Measurements from ENCODE around the gene ADCY5.

Gene ADCY5

DNA sequence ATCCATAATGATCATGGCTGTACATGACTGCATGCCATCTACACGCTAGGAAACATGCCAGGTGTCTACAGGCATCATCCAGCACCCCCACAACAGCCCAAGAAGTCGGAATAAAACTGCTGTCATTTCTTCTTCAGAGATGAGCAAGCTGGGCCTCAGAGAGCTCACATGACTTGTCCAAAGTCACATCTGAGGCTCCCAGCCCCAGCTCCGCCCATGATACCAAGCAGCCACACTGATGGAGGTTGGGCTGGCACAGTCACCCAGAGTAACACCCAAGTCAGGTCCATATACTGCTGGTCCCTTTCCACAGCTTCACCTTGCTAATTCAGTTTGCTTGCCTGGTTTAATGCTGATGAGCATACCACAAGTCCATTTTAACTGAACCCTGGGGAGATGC lies 130.5 kb downstream of the ADCY5 start:
- no peak overlapping the region for H3K4me3 ChIP-seq (ENCODE audit: low read length)
- no peak for TF ChIP-seq ZNF274 (IDR thresholded peaks at IDR 0.05; ENCODE audit: low read depth, low read length)

DNA sequence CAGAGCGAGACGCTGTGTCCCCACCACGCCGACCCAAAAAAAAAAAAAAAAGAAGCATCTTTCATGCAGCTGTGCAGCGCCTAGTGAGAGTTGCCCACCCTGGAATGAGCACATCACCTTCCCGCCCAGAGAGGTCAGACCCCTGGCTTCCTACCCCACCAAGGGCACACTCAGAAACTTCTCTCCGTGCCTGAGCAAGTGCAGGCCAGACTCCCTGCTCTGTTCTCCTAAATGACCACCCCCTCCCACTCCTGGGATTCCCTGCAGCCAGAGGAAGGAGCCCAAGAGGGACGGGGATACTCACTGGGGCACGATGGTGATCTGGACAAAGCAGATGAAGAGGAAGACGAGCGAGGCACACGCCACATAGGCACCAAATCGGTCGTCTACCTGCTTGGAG lies 131.2 kb downstream of the ADCY5 start:
- no peak overlapping the region for H3K4me3 ChIP-seq (ENCODE audit: low read length)
- no peak for TF ChIP-seq ZNF274 (IDR thresholded peaks at IDR 0.05; ENCODE audit: low read depth, low read length)

DNA sequence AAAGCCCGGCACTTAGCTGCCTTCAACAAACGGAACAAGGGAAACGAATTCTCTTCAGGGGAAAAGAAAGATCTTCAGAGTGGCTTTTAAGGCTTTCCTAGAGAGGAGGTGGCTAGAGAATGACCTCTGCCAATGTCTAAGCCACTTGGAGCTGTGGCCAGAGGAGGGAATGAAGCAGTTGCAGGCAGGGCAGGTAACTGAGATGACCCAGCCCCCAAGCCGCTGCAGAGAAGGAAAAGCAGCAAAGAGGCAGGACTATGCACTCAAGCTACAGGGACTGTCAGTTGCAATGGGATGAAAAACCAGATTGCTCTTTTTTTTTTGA lies 133.7 kb downstream of the ADCY5 start:
- no peak for TF ChIP-seq ZNF274 (IDR thresholded peaks at IDR 0.05; ENCODE audit: low read depth, low read length)
- no peak overlapping the region for H3K4me3 ChIP-seq (ENCODE audit: low read length)

DNA sequence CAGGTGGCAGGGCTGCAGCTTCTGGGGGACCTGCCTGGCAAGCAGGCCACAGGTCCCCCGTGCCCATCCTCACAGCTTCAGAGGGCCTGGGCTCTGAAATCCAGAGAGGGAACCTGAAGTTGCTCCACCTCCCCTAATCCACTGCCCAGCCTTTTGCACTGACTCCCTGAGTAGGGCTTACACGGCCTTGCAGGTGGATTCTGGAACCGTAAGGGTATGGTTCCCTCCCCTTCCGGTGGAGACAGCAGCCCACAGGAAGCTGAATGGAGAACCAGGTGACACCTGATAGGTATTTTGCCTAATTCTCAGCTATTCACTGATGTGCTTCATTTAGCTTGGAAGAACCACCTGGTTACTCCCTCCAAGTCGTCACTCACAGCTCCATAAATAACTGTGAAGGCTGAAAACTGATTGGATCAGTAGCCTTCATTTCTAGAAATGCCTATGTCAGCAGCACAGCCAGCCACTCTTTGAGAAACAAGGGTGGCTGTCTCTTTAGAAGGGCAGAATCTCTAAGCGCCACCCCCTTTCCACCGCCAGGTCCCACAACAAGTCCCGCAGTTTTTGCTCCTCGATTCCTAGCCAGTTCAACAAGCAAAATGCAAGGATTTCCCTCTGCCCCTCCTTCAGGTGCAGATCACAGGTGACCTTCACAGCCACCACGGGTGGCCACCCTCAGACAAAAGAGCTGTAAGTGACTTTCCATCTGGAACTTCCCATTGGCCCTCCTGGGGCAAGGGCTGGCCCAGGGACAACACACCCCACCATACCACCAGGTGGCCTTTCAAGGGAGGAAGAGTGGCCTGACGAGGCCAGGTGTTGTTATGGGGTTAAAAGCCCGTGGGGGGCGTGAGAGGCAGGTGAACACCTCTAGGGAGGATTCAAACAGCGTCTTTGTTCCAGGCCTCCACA lies 134.3 kb downstream of the ADCY5 start:
- H3K4me3 ChIP-seq (ENCODE audit: low read length), result no peak overlapping the region
- TF ChIP-seq ZNF274 (IDR thresholded peaks at IDR 0.05; ENCODE audit: low read depth, low read length), result no peak

DNA sequence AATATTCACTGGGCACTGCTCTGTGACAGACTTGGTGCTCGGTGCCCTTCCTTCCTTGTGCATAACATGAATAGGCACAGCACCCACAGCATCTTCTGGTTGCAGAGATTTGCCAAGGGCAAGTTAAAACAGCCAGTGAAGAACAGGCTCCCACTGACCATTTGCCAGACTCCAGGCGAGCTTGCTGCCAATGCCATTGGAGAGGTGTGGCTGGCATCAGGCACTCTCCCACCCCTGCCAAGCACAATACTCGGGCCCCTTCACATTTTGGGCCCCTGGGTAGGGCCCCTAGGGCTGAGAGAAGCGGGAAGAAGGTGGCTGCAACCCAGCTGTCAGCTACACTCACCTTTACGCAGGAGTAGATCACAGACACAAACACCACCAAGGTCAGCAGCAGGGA lies 135.0 kb downstream of the ADCY5 start:
- H3K4me3 ChIP-seq (ENCODE audit: low read length), result no peak overlapping the region

DNA sequence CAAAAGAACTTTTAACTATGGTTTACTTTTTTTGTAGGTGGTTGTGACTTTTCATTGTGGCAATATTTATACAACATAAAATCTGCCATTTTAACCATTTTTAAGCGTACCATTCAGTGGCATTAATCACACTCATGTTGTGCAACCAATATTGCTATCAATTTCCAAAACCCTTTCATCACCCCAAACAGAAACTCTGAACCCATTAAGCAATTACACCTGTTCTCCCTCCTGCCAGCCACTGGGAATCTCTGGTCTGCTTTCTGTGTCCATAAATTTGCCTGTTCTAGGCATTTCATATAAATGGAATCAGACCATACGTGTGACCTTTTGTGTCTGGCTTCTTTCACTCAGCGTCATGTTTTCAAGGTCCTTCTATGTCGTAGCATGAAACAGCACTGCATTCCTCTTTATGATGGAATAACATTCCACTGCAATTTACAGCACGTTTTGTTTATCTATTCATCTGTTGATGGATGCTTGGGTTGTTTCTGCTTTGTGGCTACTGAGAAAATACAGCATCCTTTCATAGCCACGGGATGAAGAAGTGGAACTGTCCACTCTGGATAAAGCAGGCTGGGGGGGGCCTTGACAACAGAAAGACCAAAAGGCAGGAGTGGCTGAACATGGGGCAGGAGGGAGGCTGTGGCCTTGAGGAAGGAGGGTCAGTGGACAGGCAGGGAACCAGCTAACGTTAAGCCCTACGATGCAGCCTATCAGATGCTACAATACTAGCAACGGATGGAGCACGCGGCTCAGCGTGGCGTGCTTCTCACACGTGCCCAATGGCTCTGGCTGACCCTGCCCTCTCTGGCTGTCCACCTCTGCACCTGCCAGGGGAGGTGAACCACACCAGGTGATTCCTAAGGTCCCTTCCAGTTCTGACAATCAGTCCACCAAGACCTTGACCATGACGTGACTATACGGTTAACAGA lies 136.3 kb downstream of the ADCY5 start:
- no peak for TF ChIP-seq ZNF274 (IDR thresholded peaks at IDR 0.05; ENCODE audit: low read depth, low read length)
- no peak overlapping the region for H3K4me3 ChIP-seq (ENCODE audit: low read length)

More for the DNA sequence above, 135.0 kb downstream of the ADCY5 start:
- no peak for TF ChIP-seq ZNF274 (IDR thresholded peaks at IDR 0.05; ENCODE audit: low read depth, low read length)

DNA sequence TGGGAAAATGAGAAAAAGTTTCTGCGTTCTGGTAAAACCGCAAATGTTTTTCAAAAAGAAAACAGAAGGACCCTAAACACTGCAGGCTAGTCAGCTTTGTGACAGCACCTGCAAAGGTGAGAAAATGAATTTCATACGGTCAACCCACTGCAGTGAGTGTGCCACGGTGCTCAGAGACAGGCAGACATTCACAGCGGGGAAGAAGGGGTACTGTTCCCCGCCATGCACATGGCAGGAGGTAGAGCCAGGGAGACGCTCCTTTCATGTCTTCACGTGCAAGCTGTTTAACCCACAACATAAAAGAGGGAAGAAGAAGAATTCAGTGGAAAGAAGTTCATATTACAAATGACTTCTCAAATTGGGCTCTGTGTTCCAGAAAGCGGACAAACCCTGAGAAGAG lies 137.7 kb downstream of the ADCY5 start:
- TF ChIP-seq ZNF274 (IDR thresholded peaks at IDR 0.05; ENCODE audit: low read depth, low read length), result no peak
- no peak overlapping the region for H3K4me3 ChIP-seq (ENCODE audit: low read length)

DNA sequence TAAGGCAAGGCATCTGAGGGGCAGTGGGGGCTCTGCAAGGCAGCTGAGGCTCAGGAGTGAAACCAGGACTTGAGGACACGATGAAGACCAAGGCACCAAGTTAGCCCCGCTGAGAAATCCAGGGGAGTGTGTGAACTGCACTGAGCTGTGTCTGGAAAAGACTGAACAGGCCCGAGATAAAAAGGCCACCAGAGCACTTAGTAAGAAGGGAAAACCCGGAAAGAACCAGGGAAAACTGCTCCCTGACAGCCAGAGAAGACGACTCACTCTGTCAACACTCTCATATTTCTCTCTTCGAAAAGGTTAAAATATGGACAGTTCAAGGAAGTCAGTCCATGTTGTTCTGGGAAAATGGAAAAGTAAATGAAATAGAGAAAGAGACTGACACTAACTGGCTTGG lies 138.1 kb downstream of the ADCY5 start:
- no peak overlapping the region for H3K4me3 ChIP-seq (ENCODE audit: low read length)
- TF ChIP-seq ZNF274 (IDR thresholded peaks at IDR 0.05; ENCODE audit: low read depth, low read length), result no peak

DNA sequence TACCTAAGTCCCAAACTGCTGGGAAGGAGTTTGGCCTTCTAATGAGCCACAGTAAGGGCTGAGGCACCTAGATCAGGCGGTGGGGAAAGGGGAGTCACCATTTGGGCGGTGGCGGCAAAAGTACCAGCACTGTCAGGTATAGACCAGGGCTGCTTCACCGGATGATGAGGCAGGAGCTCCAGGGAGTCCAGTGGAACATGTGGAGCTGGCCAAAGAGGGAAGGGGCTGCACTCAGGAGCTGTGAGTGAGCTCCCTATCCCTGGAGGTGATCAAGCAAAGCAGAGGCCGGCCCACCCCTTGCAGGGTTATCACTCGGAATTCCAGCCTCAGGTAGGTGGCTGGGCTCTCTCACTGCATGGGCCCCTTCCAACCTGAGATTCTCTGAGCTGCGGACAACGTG lies 138.7 kb downstream of the ADCY5 start:
- no peak for TF ChIP-seq ZNF274 (IDR thresholded peaks at IDR 0.05; ENCODE audit: low read depth, low read length)
- no peak overlapping the region for H3K4me3 ChIP-seq (ENCODE audit: low read length)

DNA sequence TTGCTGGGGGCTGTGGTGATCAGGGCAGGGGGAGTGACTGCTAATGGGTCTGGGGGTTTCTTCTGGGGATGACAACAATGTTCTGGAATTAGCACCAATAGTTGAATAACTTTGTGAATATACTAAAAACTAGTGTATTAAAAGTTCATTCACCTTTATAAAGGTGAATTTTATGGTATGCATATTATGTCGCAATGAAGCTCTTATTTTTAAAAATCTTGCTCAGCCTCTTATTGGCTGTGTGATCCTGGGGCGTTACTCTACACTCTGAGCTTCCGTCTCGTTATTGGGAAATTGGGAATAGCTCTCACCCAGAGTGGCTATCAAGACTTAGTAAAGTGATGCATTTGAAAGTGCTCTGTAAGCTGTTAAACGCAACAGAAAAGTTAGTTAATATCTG lies 141.8 kb downstream of the ADCY5 start:
- H3K4me3 ChIP-seq (ENCODE audit: low read length), result no peak overlapping the region
- no peak for TF ChIP-seq ZNF274 (IDR thresholded peaks at IDR 0.05; ENCODE audit: low read depth, low read length)

DNA sequence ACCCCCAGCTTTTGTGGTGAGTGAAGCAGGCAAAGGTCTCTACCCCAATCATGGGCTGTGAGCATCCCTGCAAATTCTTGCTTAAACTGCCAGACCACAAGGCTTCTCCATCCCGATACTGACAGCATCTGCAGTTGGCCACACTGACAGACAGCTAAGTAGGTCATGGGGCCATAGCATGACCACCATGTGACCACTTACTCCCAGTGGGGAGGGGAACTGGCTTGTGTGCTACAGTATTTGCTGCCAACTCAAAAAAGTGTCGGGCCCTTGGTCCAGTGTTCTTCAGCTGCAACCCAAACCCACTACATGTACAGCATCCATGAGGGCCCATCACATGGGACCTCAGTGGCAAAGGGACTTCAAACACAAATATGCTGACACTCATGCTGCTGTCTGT lies 143.7 kb downstream of the ADCY5 start:
- no peak for TF ChIP-seq ZNF274 (IDR thresholded peaks at IDR 0.05; ENCODE audit: low read depth, low read length)
- H3K4me3 ChIP-seq (ENCODE audit: low read length), result no peak overlapping the region

DNA sequence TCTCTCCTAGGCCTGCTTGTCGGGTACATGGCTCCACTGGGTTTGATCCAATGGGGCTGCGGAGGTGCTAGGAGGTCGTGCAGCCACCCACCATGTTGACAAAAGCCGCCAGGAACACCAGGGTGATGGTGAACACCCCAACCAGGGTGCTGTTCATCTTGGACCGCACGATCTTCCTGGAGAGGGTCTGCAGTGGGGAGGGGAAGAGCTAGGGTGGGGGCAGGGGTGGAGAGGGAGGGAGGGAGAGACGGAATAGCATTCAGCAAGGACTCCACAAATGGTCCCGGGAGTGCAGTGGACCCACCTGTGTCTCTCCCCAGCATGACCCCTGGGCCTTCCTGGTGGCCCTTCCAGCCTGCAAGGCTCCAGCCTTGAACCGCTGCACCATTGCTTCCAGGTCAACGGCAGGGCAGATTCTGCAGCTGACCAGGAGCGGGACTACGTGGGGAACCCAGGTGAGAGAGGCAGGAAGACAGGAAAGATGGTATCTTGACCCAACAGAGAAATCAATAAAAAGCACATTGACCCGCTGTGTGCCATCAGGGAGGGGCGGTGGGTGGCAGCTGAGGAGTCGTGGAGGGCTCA lies 144.8 kb downstream of the ADCY5 start:
- TF ChIP-seq ZNF274 (IDR thresholded peaks at IDR 0.05; ENCODE audit: low read depth, low read length), result no peak
- H3K4me3 ChIP-seq (ENCODE audit: low read length), result no peak overlapping the region

DNA sequence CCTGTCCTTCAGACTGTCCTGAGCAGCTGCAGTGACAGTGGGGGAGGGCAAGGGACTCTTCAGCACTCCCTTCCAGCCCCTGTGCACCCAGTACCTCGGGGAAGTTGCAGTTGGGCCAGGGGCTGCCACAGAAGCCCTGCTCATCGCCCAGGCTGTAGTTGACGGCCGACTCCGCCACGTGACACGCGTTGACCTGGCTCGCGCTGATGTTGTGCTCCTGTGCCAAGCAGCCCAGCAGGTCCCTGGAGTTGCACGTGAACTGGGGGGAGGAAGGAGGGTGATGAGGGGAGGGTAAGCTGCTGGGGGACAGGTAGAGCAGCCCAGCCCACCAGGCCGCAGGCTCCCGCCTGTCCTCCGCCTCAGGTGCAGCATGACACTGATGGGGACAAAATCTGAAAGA lies 145.9 kb downstream of the ADCY5 start:
- no peak overlapping the region for H3K4me3 ChIP-seq (ENCODE audit: low read length)
- no peak for TF ChIP-seq ZNF274 (IDR thresholded peaks at IDR 0.05; ENCODE audit: low read depth, low read length)

DNA sequence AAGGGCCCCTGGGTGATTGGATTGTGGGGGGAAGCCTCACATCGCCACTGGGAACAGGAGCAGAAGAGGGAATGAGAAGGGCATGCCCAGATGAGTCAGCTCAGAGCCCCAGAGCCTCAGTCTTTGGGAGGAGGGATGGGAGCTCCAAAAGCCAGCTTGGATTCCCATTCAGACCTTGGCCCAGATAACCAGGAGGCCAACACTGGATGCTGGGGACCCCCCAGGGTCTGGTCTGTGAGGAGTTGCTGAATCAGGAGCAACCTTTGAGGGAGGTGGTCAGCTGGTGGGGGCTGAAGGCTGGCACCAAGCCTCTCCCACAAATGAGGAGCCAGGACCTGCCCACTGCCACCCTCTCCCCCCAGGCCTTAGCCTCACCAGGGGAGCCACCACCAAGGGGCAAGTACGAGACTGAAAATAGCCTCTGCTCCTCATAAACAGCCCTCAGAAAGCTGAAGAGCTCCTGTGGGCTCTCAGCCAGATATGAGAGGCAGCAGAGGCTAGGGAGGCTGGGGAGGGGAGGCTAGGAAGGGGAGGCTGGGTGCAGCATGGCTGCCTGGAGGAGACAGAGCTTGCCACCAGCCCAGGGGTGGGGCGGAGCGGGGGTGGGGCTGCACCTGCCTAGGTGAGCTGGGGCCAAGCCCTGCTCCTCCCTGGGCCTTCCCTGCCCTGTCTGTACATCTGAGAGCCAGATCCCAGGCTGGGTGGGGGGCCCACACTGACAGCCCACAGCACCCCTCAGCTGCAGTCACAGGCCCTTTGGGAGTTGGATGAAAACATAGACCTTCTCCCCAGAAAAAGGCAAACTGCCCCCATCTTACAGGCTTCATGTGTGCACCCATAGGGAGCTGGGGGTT lies 147.3 kb downstream of the ADCY5 start:
- no peak overlapping the region for H3K4me3 ChIP-seq (ENCODE audit: low read length)
- no peak for TF ChIP-seq ZNF274 (IDR thresholded peaks at IDR 0.05; ENCODE audit: low read depth, low read length)

All from GM08714 (cell line).